Measurements from ENCODE around the gene TRIM56.
"Not testable (repeated sequence)": the region's sequence is repeated elsewhere in the genome, so short reads cannot be mapped to it uniquely, and the experiment has no call there.

TRIM56 gene

DNA sequence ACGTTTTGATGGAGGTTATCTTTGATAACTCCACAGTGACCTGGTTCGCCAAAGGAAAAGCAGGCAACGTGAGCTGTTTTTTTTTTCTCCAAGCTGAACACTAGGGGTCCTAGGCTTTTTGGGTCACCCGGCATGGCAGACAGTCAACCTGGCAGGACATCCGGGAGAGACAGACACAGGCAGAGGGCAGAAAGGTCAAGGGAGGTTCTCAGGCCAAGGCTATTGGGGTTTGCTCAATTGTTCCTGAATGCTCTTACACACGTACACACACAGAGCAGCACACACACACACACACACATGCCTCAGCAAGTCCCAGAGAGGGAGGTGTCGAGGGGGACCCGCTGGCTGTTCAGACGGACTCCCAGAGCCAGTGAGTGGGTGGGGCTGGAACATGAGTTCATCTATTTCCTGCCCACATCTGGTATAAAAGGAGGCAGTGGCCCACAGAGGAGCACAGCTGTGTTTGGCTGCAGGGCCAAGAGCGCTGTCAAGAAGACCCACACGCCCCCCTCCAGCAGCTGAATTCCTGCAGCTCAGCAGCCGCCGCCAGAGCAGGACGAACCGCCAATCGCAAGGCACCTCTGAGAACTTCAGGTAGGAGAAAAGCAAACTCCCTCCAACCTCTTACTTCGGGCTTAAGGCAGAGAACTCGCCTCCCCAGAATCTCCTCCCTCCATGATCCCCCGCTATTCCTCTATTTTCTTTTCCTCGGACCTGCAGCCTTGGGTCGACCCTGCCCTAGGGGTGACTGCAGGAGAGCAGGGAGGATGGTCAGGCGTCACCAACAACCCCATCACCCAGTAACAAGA, 41.6 kb downstream of the TRIM56 start, which contains the start of gene SERPINE1:
Gene SERPINE1, plus strand, starts transcription at position 454 of the 809 bp plus-strand sequence. CDS start 1,290 bp downstream, outside the sequence.
- no peak within 1 kb of the TSS for H3K27ac ChIP-seq (ENCODE audit: low read depth, low read length)
- peak within 1 kb of the TSS in 1 of 2 donors; percentile 41 for H3K4me3 ChIP-seq (ENCODE audit: low read depth in 1 of 2, low read length in 2 of 2)
- no peaks in the 10 kb centered on the region for H3K27me3 ChIP-seq (ENCODE audit: control insufficient read depth in 1 of 2, insufficient read depth in 2 of 2, low read length in 2 of 2)
- H3K4me1 ChIP-seq (ENCODE audit: insufficient read depth, low read length): peaks cover 31% of the 10 kb centered on the region
- no peak within 1 kb of the TSS for H3K9ac ChIP-seq (ENCODE audit: low read length)
- H3K9me3 ChIP-seq (ENCODE audit: low read length): no peaks in the 10 kb centered on the region
- H3K36me3 ChIP-seq (ENCODE audit: insufficient read depth, low read length): no peaks in the 10 kb centered on the region

DNA sequence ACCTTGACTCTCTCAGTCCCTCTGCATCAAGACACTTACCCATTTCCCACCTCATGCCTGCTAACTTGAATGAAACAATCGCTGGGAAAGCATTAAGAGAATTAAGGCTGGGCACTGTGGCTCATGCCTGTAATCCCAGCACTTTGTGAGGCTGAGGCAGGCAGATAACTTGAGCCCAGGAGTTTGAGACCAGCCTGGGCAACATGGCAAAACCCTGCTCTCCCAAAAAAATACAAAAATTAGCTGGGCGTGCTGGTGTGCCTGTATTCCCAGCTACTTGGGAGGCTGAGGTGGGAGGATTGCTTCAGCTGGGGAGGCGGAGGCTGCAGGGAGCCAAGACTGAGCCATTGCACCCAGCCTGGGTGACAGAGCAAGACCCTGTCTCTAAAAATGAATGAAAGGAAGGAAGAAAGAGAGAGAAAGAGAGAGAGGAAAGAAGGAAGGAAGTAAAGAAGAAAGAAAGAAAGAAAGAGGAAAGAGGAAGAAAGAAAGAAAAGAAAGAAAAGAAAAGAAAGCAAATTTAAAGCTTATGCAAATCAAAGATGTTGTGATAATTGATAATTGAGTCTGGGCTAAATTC, 42.3 kb downstream of the TRIM56 start:
- Histone ChIP-seq H3K4me1 (ENCODE audit: insufficient read depth, low read length) (peaks cover 26% of the 10 kb centered on the region), H3K9ac (ENCODE audit: low read length) (no peak overlapping the region), H3K36me3 (ENCODE audit: insufficient read depth, low read length) (no peaks in the 10 kb centered on the region), H3K27ac (ENCODE audit: low read depth, low read length) (no peak overlapping the region), H3K27me3 (ENCODE audit: control insufficient read depth in 1 of 2, insufficient read depth in 2 of 2, low read length in 2 of 2) (no peaks in the 10 kb centered on the region), H3K4me3 (ENCODE audit: low read depth in 1 of 2, low read length in 2 of 2) (peak overlapping the region in 1 of 2 donors; percentile 41), H3K9me3 (ENCODE audit: low read length) (no peaks in the 10 kb centered on the region)

DNA sequence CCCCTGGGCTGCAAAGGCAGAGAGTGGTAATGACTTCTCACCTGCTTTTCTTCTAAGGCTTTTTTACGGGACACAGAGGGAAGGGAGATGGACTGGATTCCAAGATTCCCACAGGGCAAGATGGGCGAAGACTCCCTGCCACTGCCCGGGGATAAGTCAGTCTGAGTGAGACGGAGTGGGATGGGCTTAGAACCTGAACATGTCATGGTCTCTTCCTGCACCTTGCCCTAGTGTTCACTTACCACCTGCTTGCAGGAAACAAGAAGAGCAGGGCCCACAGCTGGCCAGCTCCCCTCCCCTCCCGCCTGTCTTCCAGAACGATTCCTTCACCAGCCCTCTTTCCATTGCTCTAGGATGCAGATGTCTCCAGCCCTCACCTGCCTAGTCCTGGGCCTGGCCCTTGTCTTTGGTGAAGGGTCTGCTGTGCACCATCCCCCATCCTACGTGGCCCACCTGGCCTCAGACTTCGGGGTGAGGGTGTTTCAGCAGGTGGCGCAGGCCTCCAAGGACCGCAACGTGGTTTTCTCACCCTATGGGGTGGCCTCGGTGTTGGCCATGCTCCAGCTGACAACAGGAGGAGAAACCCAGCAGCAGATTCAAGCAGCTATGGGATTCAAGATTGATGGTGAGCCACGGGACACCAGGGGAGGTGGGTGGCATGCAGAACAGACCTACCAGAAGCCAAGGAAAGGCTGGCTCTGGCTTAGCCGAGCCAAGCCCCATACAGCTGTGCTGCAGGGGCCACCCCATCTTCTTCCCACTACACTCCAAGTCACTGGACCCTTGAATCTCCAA, 43.0 kb downstream of the TRIM56 start:
- no peak overlapping the region for H3K4me3 ChIP-seq (ENCODE audit: low read depth in 1 of 2, low read length in 2 of 2)

DNA sequence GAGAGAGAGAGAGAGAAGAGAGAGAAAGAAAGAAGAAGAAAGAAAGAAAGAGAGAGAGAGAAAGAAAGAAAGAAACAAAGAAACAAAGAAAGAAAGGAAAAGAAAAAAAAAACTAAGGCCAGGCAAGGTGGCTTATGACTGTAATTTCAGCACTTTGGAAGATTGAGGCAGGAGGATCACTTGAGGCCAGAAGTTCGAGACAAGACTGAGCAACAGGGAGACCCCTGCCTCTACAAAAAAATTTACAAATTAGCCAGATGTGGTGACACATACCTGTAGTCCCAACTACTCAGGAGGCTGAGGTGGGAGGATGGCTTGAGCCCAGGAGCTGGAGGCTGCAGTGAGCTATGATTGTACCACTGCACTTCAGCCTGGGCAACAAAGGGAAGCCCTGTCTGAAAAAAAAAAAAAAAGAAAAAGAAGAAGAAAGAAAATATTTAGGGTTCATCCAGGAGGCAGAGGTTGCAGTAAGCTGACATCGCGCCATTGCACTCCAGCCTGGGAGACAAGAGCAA, 44.4 kb downstream of the TRIM56 start:
- peaks cover 19% of the 10 kb centered on the region for H3K4me1 ChIP-seq (ENCODE audit: insufficient read depth, low read length)
- no peaks in the 10 kb centered on the region for H3K27me3 ChIP-seq (ENCODE audit: control insufficient read depth in 1 of 2, insufficient read depth in 2 of 2, low read length in 2 of 2)
- no peak overlapping the region for H3K4me3 ChIP-seq (ENCODE audit: low read depth in 1 of 2, low read length in 2 of 2)

More for the DNA sequence above, 43.0 kb downstream of the TRIM56 start:
- Histone ChIP-seq H3K27ac (ENCODE audit: low read depth, low read length) (no peak overlapping the region), H3K9me3 (ENCODE audit: low read length) (no peaks in the 10 kb centered on the region), H3K9ac (ENCODE audit: low read length) (no peak overlapping the region), H3K27me3 (ENCODE audit: control insufficient read depth in 1 of 2, insufficient read depth in 2 of 2, low read length in 2 of 2) (no peaks in the 10 kb centered on the region), H3K4me1 (ENCODE audit: insufficient read depth, low read length) (peaks cover 21% of the 10 kb centered on the region), H3K36me3 (ENCODE audit: insufficient read depth, low read length) (no peaks in the 10 kb centered on the region)

DNA sequence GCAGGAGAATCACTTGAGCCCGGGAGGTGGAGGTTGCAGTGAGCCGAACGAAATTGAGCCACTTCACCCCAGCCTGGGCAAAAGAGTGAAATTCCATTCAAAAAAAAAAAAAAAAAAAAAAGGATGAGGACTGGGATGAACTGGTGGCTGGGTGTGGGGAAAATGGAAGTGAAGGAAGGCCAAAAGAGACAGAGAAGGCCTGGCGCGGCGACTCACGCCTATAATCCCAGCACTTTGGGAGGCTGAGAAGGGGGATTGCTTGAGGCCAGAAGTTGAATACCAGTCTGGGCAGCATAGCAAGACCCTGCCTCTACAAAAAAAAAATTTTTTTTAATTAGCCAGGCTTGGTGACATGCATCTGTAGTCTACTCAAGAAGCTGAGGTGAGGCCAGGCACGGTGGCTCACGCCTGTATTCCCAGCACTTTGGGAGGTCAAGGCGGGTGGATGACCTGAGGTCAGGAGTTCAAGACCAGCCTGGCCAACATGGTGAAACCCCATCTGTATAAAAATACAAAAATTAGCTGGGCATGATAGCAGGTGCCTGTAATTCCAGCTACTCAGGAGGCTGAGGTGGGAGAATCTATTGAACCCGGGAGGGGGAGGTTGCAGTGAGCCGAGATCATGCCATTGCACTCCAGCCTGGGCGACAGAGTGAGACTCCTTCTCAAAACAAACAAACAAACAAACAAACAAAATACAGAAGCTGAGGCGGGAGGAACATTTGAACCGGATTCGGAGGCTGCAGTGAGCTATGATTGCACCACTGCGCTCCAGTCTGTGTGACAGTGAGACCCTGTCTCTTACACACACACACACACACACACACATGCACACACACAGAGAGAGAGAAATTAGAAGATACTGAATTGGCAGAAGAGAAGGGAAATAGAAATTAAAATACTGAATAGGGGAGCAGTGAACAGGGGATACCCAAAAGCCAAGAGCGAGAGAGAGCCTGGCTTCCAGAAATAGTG, 47.6 kb downstream of the TRIM56 start:
- not testable (repeated sequence) for H3K9ac ChIP-seq (ENCODE audit: low read length); H3K4me3 ChIP-seq (ENCODE audit: low read depth in 1 of 2, low read length in 2 of 2); H3K4me1 ChIP-seq (ENCODE audit: insufficient read depth, low read length); H3K27ac ChIP-seq (ENCODE audit: low read depth, low read length); H3K9me3 ChIP-seq (ENCODE audit: low read length); H3K36me3 ChIP-seq (ENCODE audit: insufficient read depth, low read length); H3K27me3 ChIP-seq (ENCODE audit: control insufficient read depth in 1 of 2, insufficient read depth in 2 of 2, low read length in 2 of 2)

More for the DNA sequence above, 44.4 kb downstream of the TRIM56 start:
- Histone ChIP-seq H3K36me3 (ENCODE audit: insufficient read depth, low read length) (no peaks in the 10 kb centered on the region), H3K9ac (ENCODE audit: low read length) (no peak overlapping the region), H3K27ac (ENCODE audit: low read depth, low read length) (no peak overlapping the region), H3K9me3 (ENCODE audit: low read length) (no peaks in the 10 kb centered on the region)

DNA sequence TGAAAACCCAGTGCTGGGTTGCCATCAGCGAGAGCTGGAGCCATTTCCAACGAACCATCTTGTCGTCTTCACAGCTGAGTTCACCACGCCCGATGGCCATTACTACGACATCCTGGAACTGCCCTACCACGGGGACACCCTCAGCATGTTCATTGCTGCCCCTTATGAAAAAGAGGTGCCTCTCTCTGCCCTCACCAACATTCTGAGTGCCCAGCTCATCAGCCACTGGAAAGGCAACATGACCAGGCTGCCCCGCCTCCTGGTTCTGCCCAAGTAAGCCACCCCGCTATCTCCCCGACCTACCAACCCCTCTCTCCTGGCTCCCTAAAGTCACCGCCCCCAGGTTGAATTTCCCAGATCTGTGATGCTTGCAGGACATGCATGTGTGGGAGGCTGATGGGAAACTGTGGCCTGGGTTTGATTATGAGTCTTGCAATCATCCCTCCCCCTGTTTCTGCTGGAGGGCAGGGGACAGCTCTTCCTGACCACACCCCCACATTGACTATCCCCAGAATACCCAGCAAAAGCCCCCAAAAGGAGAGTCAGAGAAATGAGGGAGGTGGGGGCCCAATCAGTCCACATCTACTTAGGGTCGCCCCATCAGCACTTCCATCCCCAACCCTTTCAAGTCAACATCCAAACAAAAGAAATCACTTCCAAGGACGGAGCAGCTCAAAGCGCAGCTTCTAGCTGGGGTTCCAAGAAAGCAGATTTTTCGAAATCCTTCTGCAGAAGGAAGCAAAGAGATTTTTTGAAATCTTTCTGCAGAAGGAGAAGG, 48.5 kb downstream of the TRIM56 start:
- Histone ChIP-seq H3K9me3 (ENCODE audit: low read length) (no peaks in the 10 kb centered on the region), H3K27me3 (ENCODE audit: control insufficient read depth in 1 of 2, insufficient read depth in 2 of 2, low read length in 2 of 2) (no peaks in the 10 kb centered on the region), H3K4me3 (ENCODE audit: low read depth in 1 of 2, low read length in 2 of 2) (no peak overlapping the region), H3K27ac (ENCODE audit: low read depth, low read length) (no peak overlapping the region), H3K36me3 (ENCODE audit: insufficient read depth, low read length) (no peaks in the 10 kb centered on the region), H3K4me1 (ENCODE audit: insufficient read depth, low read length) (no peaks in the 10 kb centered on the region), H3K9ac (ENCODE audit: low read length) (no peak overlapping the region)

DNA sequence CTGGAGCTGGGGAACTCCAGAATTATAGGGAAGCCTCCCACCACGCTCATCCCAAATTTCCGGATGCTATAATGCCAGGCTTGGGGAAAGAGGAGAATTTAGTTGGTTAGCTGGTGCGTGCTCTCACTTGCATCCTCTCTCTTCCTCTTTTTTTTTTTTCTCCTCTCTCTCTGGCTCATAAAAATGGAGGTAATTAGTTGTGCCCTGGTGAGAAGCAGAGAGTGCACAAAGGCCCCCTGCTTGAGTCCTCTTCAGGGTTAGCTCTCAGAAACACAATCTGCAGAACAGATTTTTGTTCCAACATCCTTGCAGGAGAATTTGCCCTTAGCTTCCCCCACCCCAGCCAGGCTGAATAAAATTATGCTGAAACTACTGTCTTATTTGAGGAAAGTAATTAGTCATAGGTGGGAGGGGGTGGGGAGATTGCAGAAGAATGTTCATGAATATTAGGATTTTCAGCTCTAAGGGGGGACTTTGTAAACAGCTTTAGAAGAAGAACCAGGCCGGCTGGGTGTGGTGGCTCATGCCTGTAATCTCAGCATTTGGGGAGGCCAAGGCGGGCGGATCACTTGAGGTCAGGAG, 49.2 kb downstream of the TRIM56 start:
- Histone ChIP-seq H3K4me1 (ENCODE audit: insufficient read depth, low read length) (no peaks in the 10 kb centered on the region), H3K9ac (ENCODE audit: low read length) (no peak overlapping the region), H3K9me3 (ENCODE audit: low read length) (no peaks in the 10 kb centered on the region), H3K27ac (ENCODE audit: low read depth, low read length) (no peak overlapping the region), H3K36me3 (ENCODE audit: insufficient read depth, low read length) (no peaks in the 10 kb centered on the region), H3K4me3 (ENCODE audit: low read depth in 1 of 2, low read length in 2 of 2) (no peak overlapping the region), H3K27me3 (ENCODE audit: control insufficient read depth in 1 of 2, insufficient read depth in 2 of 2, low read length in 2 of 2) (no peaks in the 10 kb centered on the region)

DNA sequence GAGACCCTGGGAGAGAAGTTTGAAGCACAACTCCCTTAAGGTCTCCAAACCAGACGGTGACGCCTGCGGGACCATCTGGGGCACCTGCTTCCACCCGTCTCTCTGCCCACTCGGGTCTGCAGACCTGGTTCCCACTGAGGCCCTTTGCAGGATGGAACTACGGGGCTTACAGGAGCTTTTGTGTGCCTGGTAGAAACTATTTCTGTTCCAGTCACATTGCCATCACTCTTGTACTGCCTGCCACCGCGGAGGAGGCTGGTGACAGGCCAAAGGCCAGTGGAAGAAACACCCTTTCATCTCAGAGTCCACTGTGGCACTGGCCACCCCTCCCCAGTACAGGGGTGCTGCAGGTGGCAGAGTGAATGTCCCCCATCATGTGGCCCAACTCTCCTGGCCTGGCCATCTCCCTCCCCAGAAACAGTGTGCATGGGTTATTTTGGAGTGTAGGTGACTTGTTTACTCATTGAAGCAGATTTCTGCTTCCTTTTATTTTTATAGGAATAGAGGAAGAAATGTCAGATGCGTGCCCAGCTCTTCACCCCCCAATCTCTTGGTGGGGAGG, 52.5 kb downstream of the TRIM56 start:
- no peak overlapping the region for H3K9ac ChIP-seq (ENCODE audit: low read length)

DNA sequence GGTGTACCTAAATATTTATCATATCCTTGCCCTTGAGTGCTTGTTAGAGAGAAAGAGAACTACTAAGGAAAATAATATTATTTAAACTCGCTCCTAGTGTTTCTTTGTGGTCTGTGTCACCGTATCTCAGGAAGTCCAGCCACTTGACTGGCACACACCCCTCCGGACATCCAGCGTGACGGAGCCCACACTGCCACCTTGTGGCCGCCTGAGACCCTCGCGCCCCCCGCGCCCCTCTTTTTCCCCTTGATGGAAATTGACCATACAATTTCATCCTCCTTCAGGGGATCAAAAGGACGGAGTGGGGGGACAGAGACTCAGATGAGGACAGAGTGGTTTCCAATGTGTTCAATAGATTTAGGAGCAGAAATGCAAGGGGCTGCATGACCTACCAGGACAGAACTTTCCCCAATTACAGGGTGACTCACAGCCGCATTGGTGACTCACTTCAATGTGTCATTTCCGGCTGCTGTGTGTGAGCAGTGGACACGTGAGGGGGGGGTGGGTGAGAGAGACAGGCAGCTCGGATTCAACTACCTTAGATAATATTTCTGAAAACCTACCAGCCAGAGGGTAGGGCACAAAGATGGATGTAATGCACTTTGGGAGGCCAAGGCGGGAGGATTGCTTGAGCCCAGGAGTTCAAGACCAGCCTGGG, 53.1 kb downstream of the TRIM56 start:
- Histone ChIP-seq H3K4me1 (ENCODE audit: insufficient read depth, low read length) (no peaks in the 10 kb centered on the region), H3K9me3 (ENCODE audit: low read length) (no peaks in the 10 kb centered on the region), H3K27ac (ENCODE audit: low read depth, low read length) (no peak overlapping the region), H3K36me3 (ENCODE audit: insufficient read depth, low read length) (no peaks in the 10 kb centered on the region), H3K27me3 (ENCODE audit: control insufficient read depth in 1 of 2, insufficient read depth in 2 of 2, low read length in 2 of 2) (no peaks in the 10 kb centered on the region), H3K4me3 (ENCODE audit: low read depth in 1 of 2, low read length in 2 of 2) (no peak overlapping the region), H3K9ac (ENCODE audit: low read length) (no peak overlapping the region)

More for the DNA sequence above, 52.5 kb downstream of the TRIM56 start:
- Histone ChIP-seq H3K27ac (ENCODE audit: low read depth, low read length) (no peak overlapping the region), H3K36me3 (ENCODE audit: insufficient read depth, low read length) (no peaks in the 10 kb centered on the region), H3K27me3 (ENCODE audit: control insufficient read depth in 1 of 2, insufficient read depth in 2 of 2, low read length in 2 of 2) (no peaks in the 10 kb centered on the region), H3K4me3 (ENCODE audit: low read depth in 1 of 2, low read length in 2 of 2) (no peak overlapping the region), H3K4me1 (ENCODE audit: insufficient read depth, low read length) (no peaks in the 10 kb centered on the region), H3K9me3 (ENCODE audit: low read length) (no peaks in the 10 kb centered on the region)
